ENCODE data around the gene SHB. TPM values are rescaled to one million over a fixed set of nuclear protein-coding genes. Genes with fewer than 3 reads are reported as not detected.

Gene SHB
- total RNA-seq, 2 donors from 2014 or later: 28.1 to 38.1 TPM

DNA sequence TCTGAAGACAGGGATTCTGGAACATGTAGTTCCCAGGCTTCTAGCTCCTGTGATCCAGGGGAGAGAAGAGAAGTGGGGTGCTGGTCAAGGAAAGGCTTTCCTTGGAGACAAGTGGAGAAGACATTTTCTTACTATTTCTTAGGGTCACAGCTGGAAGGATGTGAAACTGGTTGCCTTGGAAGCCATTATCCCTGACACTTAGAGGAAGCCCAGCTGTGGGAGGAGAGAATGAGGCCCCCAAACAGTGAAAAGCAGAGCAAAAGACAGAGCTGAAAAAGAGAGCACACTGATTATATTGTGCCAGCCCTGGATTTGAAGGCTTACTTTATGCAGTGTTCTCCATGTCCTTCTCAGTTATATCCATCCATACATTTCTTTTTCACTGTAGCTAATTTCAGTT, 17.5 kb upstream of the SHB start:
- Histone ChIP-seq H3K9ac (ENCODE audit: extremely low read depth, low read length, poor library complexity, severe bottlenecking) (no peak overlapping the region), H3K4me3 (ENCODE audit: low read length) (no peak overlapping the region), H3K4me1 (ENCODE audit: control insufficient read depth, insufficient read depth, low read length) (peaks cover 30% of the 10 kb centered on the region), H3K9me3 (ENCODE audit: control insufficient read depth, low read length) (no peaks in the 10 kb centered on the region), H3K36me3 (ENCODE audit: control insufficient read depth, insufficient read depth, low read length) (no peaks in the 10 kb centered on the region), H3K27ac (ENCODE audit: low read depth, low read length) (no peak overlapping the region), H3K27me3 (ENCODE audit: control insufficient read depth, insufficient read depth, low read length, poor library complexity, severe bottlenecking) (no peaks in the 10 kb centered on the region)
- Mint-ChIP-seq H3K36me3 (ENCODE audit: low read depth) (no peaks in the 10 kb centered on the region), H3K4me3 (no peak overlapping the region), H3K9me3 (no peaks in the 10 kb centered on the region), H3K4me1 (peaks cover 70% of the 10 kb centered on the region), H3K27ac (no peak overlapping the region), H3K27me3 (ENCODE audit: insufficient read depth) (no peaks in the 10 kb centered on the region)
- TF ChIP-seq, protein P1, sequence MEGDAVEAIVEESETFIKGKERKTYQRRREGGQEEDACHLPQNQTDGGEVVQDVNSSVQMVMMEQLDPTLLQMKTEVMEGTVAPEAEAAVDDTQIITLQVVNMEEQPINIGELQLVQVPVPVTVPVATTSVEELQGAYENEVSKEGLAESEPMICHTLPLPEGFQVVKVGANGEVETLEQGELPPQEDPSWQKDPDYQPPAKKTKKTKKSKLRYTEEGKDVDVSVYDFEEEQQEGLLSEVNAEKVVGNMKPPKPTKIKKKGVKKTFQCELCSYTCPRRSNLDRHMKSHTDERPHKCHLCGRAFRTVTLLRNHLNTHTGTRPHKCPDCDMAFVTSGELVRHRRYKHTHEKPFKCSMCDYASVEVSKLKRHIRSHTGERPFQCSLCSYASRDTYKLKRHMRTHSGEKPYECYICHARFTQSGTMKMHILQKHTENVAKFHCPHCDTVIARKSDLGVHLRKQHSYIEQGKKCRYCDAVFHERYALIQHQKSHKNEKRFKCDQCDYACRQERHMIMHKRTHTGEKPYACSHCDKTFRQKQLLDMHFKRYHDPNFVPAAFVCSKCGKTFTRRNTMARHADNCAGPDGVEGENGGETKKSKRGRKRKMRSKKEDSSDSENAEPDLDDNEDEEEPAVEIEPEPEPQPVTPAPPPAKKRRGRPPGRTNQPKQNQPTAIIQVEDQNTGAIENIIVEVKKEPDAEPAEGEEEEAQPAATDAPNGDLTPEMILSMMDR (conservative IDR thresholded peaks at IDR 0.05): no peak
- DNase-seq: no peak

- H3K27me3 ChIP-seq (ENCODE audit: control insufficient read depth, insufficient read depth, low read length, poor library complexity, severe bottlenecking): no peaks in the 10 kb centered on the region
- H3K4me3 ChIP-seq (ENCODE audit: low read length): no peak overlapping the region
- H3K27ac ChIP-seq (ENCODE audit: low read depth, low read length): no peak overlapping the region
- H3K9me3 Mint-ChIP-seq: no peaks in the 10 kb centered on the region
- H3K27ac Mint-ChIP-seq: peak overlapping the region; percentile 13
- DNase-seq: peak; percentile 10
- 60 to 73% methylated on average over 3 to 5 of the region's 5 CpGs for WGBS, 2 experiments (ENCODE audit: insufficient coverage in 1 of 2, insufficient read length in 1 of 2)
- no peaks in the 10 kb centered on the region for H3K36me3 Mint-ChIP-seq (ENCODE audit: low read depth)
- H3K9ac ChIP-seq (ENCODE audit: extremely low read depth, low read length, poor library complexity, severe bottlenecking): no peak overlapping the region
- TF ChIP-seq, protein P1 (conservative IDR thresholded peaks at IDR 0.05): no peak
- no peak overlapping the region for H3K4me3 Mint-ChIP-seq
- peaks cover 65% of the 10 kb centered on the region for H3K4me1 Mint-ChIP-seq
- no peaks in the 10 kb centered on the region for H3K9me3 ChIP-seq (ENCODE audit: control insufficient read depth, low read length)
- H3K27me3 Mint-ChIP-seq (ENCODE audit: insufficient read depth): no peaks in the 10 kb centered on the region
- peaks cover 21% of the 10 kb centered on the region for H3K4me1 ChIP-seq (ENCODE audit: control insufficient read depth, insufficient read depth, low read length)
- no peaks in the 10 kb centered on the region for H3K36me3 ChIP-seq (ENCODE audit: control insufficient read depth, insufficient read depth, low read length)
Observed at GRCh38 chr9:38085308-38085707, 16.3 kb upstream of the SHB start.

DNA sequence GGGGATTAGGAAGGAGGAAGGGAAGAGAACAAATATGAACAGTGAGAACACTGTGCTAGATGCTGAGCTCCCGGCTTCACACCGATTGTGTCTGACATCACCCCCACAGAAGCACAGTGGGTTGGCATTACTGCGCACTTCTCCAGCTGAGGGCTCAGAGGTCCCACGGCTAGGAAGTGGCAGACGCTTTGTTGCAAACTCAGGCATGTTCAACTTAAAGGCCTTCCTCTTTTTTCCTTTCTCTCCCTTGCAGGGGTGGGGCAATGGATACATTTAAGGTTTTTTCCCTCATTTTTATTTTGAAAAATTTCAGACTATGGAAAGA, 15.5 kb upstream of the SHB start:
- 49 to 52% methylated on average over 5 of the region's 5 CpGs for whole genome bisulfite sequencing, 2 experiments (ENCODE audit: insufficient coverage in 1 of 2, insufficient read length in 1 of 2)
- no peaks in the 10 kb centered on the region for H3K27me3 ChIP-seq (ENCODE audit: control insufficient read depth, insufficient read depth, low read length, poor library complexity, severe bottlenecking)
- TF ChIP-seq, protein P1 (conservative IDR thresholded peaks at IDR 0.05): no peak

More for the DNA sequence above, 15.5 kb upstream of the SHB start:
- Mint-ChIP-seq H3K4me1 (peaks cover 64% of the 10 kb centered on the region), H3K27me3 (ENCODE audit: insufficient read depth) (no peaks in the 10 kb centered on the region), H3K27ac (peak overlapping the region; percentile 23), H3K9me3 (no peaks in the 10 kb centered on the region), H3K36me3 (ENCODE audit: low read depth) (no peaks in the 10 kb centered on the region), H3K4me3 (no peak overlapping the region)
- no peaks in the 10 kb centered on the region for H3K36me3 ChIP-seq (ENCODE audit: control insufficient read depth, insufficient read depth, low read length)
- peak; percentile 60 for DNase-seq
- H3K9me3 ChIP-seq (ENCODE audit: control insufficient read depth, low read length): no peaks in the 10 kb centered on the region
- no peak overlapping the region for H3K27ac ChIP-seq (ENCODE audit: low read depth, low read length)
- no peak overlapping the region for H3K4me3 ChIP-seq (ENCODE audit: low read length)
- H3K4me1 ChIP-seq (ENCODE audit: control insufficient read depth, insufficient read depth, low read length): peaks cover 16% of the 10 kb centered on the region
- H3K9ac ChIP-seq (ENCODE audit: extremely low read depth, low read length, poor library complexity, severe bottlenecking): no peak overlapping the region

All from endodermal cell (in vitro differentiated cells).